A549 (cell line): ENCODE results near the gene ASIC2. TPM values are rescaled to one million over a fixed set of nuclear protein-coding genes. Genes with fewer than 3 reads are reported as not detected.

Source experiments
- ATAC-seq, 2 experiments: fragments of 200-7000 bp in 1 of 2; fragments of >200 bp in 1 of 2; cut with Nextera tagmentation in 1 of 2; cut with Tn5 transposase in 1 of 2; 3 replicates each; pipeline versions ENCODE4 v1.8.0 to v1.9.1; 2018 to 2020; ENCODE audit warnings: mild to moderate bottlenecking in 1 of 2, moderate library complexity in 1 of 2
- CTCF ChIA-PET: fragments of 300-600 bp; sonication (Branson Sonifier 250); formaldehyde crosslinking; extraction: SDS; loops from one replicate; lab custom pipeline; 2021; ENCODE audit warnings: antibody characterized with exemption, inconsistent platforms; lab: Yijun Ruan, JAX
- POLR2A ChIA-PET: fragments of 350-600 bp; formaldehyde crosslinking; extraction: SDS; loops from one replicate; lab custom pipeline; 2021; ENCODE audit warnings: antibody characterized with exemption, inconsistent platforms; lab: Yijun Ruan, JAX
- DNase-seq, 2 experiments: peaks; one replicate each; pipeline versions ENCODE4 v3.0.0 to v3.0.0-alpha.2; 2011 to 2016; ENCODE audit warnings: low read depth in 1 of 2, low spot score in 1 of 2
- FAIRE-seq: peaks from 2 replicates; lab custom pipeline; 2011; peaks lifted over from hg19 to GRCh38; lab: Jason Lieb, UNC
- H3K27ac ChIP-seq, 2 experiments: fragments of >200 bp; sonication (Bioruptor Twin); formaldehyde crosslinking; 3 replicates each; pipeline ENCODE4 v1.5.1; 2016 to 2017
- H3K4me1 ChIP-seq: fragments of >200 bp; sonication (Bioruptor Twin); formaldehyde crosslinking; 3 replicates; pipeline ENCODE4 v1.6.1; 2016
- H3K4me2 ChIP-seq: fragments of >200 bp; sonication (Bioruptor Twin); formaldehyde crosslinking; 3 replicates; pipeline ENCODE4 v1.6.1; 2016
- H3K4me3 ChIP-seq: fragments of >200 bp; sonication (Bioruptor Twin); formaldehyde crosslinking; 3 replicates; pipeline ENCODE4 v1.5.1; 2016
- H3K9me3 ChIP-seq: fragments of >200 bp; sonication (Bioruptor Twin); formaldehyde crosslinking; 3 replicates; pipeline ENCODE4 v1.6.1; 2016
- ATOH8 ChIP-seq: fragments of 250-450 bp; sonication (Bioruptor Pico); IDR thresholded peaks from 2 replicates; pipeline ENCODE4 v1.5.0; 2020; ENCODE audit warnings: low read depth, mild to moderate bottlenecking, moderate library complexity
- CBX2 ChIP-seq: fragments of 200-600 bp; sonication (generic); IDR thresholded peaks from 2 replicates; pipeline ENCODE4 v1.6.1; 2016; ENCODE audit warnings: low read depth, mild to moderate bottlenecking, borderline replicate concordance
- CEBPB ChIP-seq, 2 experiments: fragments of >200 bp in 1 of 2; sonication (Bioruptor Twin) in 1 of 2; formaldehyde crosslinking in 1 of 2; IDR thresholded peaks; 2 replicates each; pipeline ENCODE4 v1.6.1; 2012 to 2016
- CHD2 ChIP-seq: fragments of 150-350 bp; IDR thresholded peaks from 2 replicates; pipeline ENCODE4 v1.6.1; 2014; ENCODE audit warnings: low read length; ENCODE audit not compliant: partially characterized antibody
- CHD4 ChIP-seq: fragments of 200-600 bp; sonication (generic); IDR thresholded peaks from 2 replicates; pipeline ENCODE4 v1.6.1; 2016; ENCODE audit warnings: antibody characterized with exemption, mild to moderate bottlenecking, borderline replicate concordance
- E2F6 ChIP-seq: IDR thresholded peaks from 2 replicates; pipeline ENCODE4 v1.6.1; 2012; ENCODE audit warnings: low read depth, borderline replicate concordance
- EHF ChIP-seq: fragments of 250-450 bp; sonication (Bioruptor Pico); IDR thresholded peaks from 2 replicates; pipeline ENCODE4 v1.5.0; 2020; ENCODE audit warnings: mild to moderate bottlenecking
- EHMT2 ChIP-seq: fragments of 200-600 bp; sonication (generic); IDR thresholded peaks from 2 replicates; pipeline ENCODE4 v1.6.1; 2016; ENCODE audit warnings: antibody characterized with exemption, low read depth, mild to moderate bottlenecking, moderate library complexity
- ESRRA ChIP-seq: fragments of 150-350 bp; IDR thresholded peaks from 2 replicates; pipeline ENCODE4 v1.6.1; 2014; ENCODE audit warnings: mild to moderate bottlenecking, low read length, borderline replicate concordance
- FOXS1 ChIP-seq: fragments of 250-450 bp; sonication (Bioruptor Pico); IDR thresholded peaks from 2 replicates; pipeline ENCODE4 v1.5.0; 2020; ENCODE audit warnings: mild to moderate bottlenecking, moderate library complexity
- HOXB13 ChIP-seq: fragments of 250-450 bp; sonication (Bioruptor Pico); IDR thresholded peaks from 2 replicates; pipeline ENCODE4 v1.5.0; 2020; ENCODE audit warnings: low read depth, mild to moderate bottlenecking, moderate library complexity
- JUN ChIP-seq, 2 experiments: fragments of >200 bp; sonication (Bioruptor Twin); formaldehyde crosslinking; IDR thresholded peaks; 2 replicates in 1 of 2; 3 replicates in 1 of 2; pipeline ENCODE4 v1.6.1; 2016 to 2017
- JUNB ChIP-seq: fragments of >200 bp; sonication (Bioruptor Twin); formaldehyde crosslinking; IDR thresholded peaks from 2 replicates; pipeline ENCODE4 v1.6.1; 2016
- KDM5A ChIP-seq: fragments of 200-600 bp; sonication (generic); IDR thresholded peaks from 2 replicates; pipeline ENCODE4 v1.6.1; 2016; ENCODE audit warnings: antibody characterized with exemption, mild to moderate bottlenecking
- MAZ ChIP-seq: fragments of 150-350 bp; IDR thresholded peaks from 2 replicates; pipeline ENCODE4 v1.6.1; 2014; ENCODE audit warnings: antibody characterized with exemption, low read depth, low read length, borderline replicate concordance
- NPAS2 ChIP-seq: fragments of 250-450 bp; sonication (Bioruptor Pico); IDR thresholded peaks from 2 replicates; pipeline ENCODE4 v1.8.0; 2022; ENCODE audit warnings: mild to moderate bottlenecking, moderate library complexity, borderline replicate concordance
- NR3C1 ChIP-seq: fragments of >200 bp; sonication (Bioruptor Twin); formaldehyde crosslinking; IDR thresholded peaks from 3 replicates; pipeline ENCODE4 v1.6.1; 2017
- PBX3 ChIP-seq: IDR thresholded peaks from 2 replicates; pipeline ENCODE4 v1.6.1; 2012
- PHF8 ChIP-seq: fragments of 200-600 bp; sonication (generic); IDR thresholded peaks from 2 replicates; pipeline ENCODE4 v1.6.1; 2016; ENCODE audit warnings: low read depth, mild to moderate bottlenecking, antibody characterized with exemption, moderate library complexity, borderline replicate concordance
- POLR2A ChIP-seq: IDR thresholded peaks from 2 replicates; pipeline ENCODE4 v1.6.1; 2012; ENCODE audit warnings: mild to moderate bottlenecking, low read length
- POLR2AphosphoS2 ChIP-seq: conservative IDR thresholded peaks from 2 replicates; pipeline ENCODE4 v1.6.1; 2012; ENCODE audit warnings: low read length, improper control_type of control experiment, inconsistent platforms
- RAD21 ChIP-seq, 2 experiments: fragments of >200 bp in 1 of 2; sonication (Bioruptor Twin) in 1 of 2; formaldehyde crosslinking in 1 of 2; IDR thresholded peaks in 1 of 2; conservative IDR thresholded peaks in 1 of 2; 2 replicates in 1 of 2; 3 replicates in 1 of 2; pipeline ENCODE4 v1.6.1; 2012 to 2018; ENCODE audit warnings: inconsistent platforms in 1 of 2
- REST ChIP-seq: fragments of 200-600 bp; sonication (generic); IDR thresholded peaks from 2 replicates; pipeline ENCODE4 v1.6.1; 2016; ENCODE audit warnings: antibody characterized with exemption, mild to moderate bottlenecking, moderate library complexity
- RFX5 ChIP-seq: fragments of 450-650 bp; IDR thresholded peaks from 2 replicates; pipeline ENCODE4 v1.7.1; 2014; ENCODE audit warnings: antibody characterized with exemption, mild to moderate bottlenecking, moderate library complexity
- SREBF2 ChIP-seq: fragments of 450-650 bp; IDR thresholded peaks from 2 replicates; pipeline ENCODE4 v1.6.1; 2014; ENCODE audit warnings: mild to moderate bottlenecking, moderate library complexity
- TFCP2L1 ChIP-seq: fragments of 250-450 bp; sonication (Bioruptor Pico); IDR thresholded peaks from 2 replicates; pipeline ENCODE4 v1.5.0; 2021; ENCODE audit warnings: mild to moderate bottlenecking
- ZNF302 ChIP-seq: fragments of 250-450 bp; sonication (Bioruptor Pico); IDR thresholded peaks from 2 replicates; pipeline ENCODE4 v1.9.0; 2021; ENCODE audit warnings: inconsistent platforms, mild to moderate bottlenecking, moderate library complexity
- WGBS: methylation state at CpG from one replicate; pipeline ENCODE4 v1.1.6; 2017; ENCODE audit errors: missing lambda C conversion rate; 5-methylcytosine and 5-hydroxymethylcytosine counted together
- polyA plus RNA-seq, 4 experiments: library from polyadenylated mRNA; depleted of rRNA in 3 of 4; stranded (reverse); fragments of >200 nt; fragmentation: RNase III in 1 of 4; extraction: RNeasy Plus Mini Kit Qiagen cat#74134 plus additional on column Dnase treatment in 1 of 4; gene quantifications; 2 replicates in 3 of 4; 3 replicates in 1 of 4; pipeline ENCODE4 v1.2.3, GENCODE V29; 2011 to 2017

The ASIC2 gene
- polyA plus RNA-seq, 2 of the 4 experiments (the other 2 are of a cell fraction): 1.5 to 1.9 TPM

- ChIA-PET POLR2A (no interaction called here), CTCF (interaction anchor here (1.0 to 1.6 kb wide), 4 partner anchors 12 to 580 kb away, joined by 3 to 4 read pairs (median 4); no protein-coding TSS in a partner anchor)
- Histone ChIP-seq H3K27ac (no peak overlapping the region), H3K4me1 (no peaks in the 10 kb centered on the region), H3K4me2 (no peak overlapping the region), H3K4me3 (no peak overlapping the region), H3K9me3 (no peaks in the 10 kb centered on the region)
- ATAC-seq (no peak), FAIRE-seq (no peak), DNase-seq (no peak)
- WGBS: 62% methylated on average over 4 of the region's 4 CpGs
- TF ChIP-seq CHD2: no peak
- no peak for TF ChIP-seq FOXS1 (CRISPR knock-in tag)
- no peak for TF ChIP-seq JUN (IDR thresholded peaks at IDR 0.05)
- TF ChIP-seq JUNB: no peak
- TF ChIP-seq POLR2A: no peak
- TF ChIP-seq NR3C1: no peak
- no peak for TF ChIP-seq CHD4
- TF ChIP-seq EHMT2: no peak
These were observed 147.2 kb downstream of the ASIC2 start for GRCh38 chr17:33145941-33146340.

- no peak overlapping the region for H3K27ac ChIP-seq
- no peak for DNase-seq
- 37% methylated on average over 2 of the region's 2 CpGs for WGBS
- POLR2A ChIA-PET: no interaction called here
- CTCF ChIA-PET: interaction anchor here (1.0 to 1.3 kb wide), 3 partner anchors 30 to 581 kb away, joined by 3 to 4 read pairs (median 3); no protein-coding TSS in a partner anchor
- no peaks in the 10 kb centered on the region for H3K4me1 ChIP-seq
- H3K4me2 ChIP-seq: no peak overlapping the region
- TF ChIP-seq KDM5A: no peak
- TF ChIP-seq RAD21 (conservative IDR thresholded peaks at IDR 0.05 in 1 of 2, IDR thresholded peaks at IDR 0.05 in 1 of 2): peak; percentile 22 to 40; a peak in 1 of 5 replicates
- ATAC-seq: no peak; a peak in 1 of 6 replicates
- no peaks in the 10 kb centered on the region for H3K9me3 ChIP-seq
- H3K4me3 ChIP-seq: no peak overlapping the region
- FAIRE-seq: no peak
These were observed 148.3 kb downstream of the ASIC2 start for GRCh38 chr17:33144837-33145236.

- H3K9me3 ChIP-seq: no peaks in the 10 kb centered on the region
- peak; percentile 7 for FAIRE-seq
- H3K4me3 ChIP-seq: no peak overlapping the region
- H3K4me2 ChIP-seq: no peak overlapping the region
- H3K4me1 ChIP-seq: no peaks in the 10 kb centered on the region
- ChIA-PET CTCF (interaction anchor here (1.5 to 1.9 kb wide), 5 partner anchors 11 to 93 kb away, joined by 3 to 5 read pairs (median 5); no protein-coding TSS in a partner anchor), POLR2A (no interaction called here)
- peak in 1 of 2 experiments; percentile 46; a peak in 1 of 6 replicates for ATAC-seq
- 22% methylated on average over 3 of the region's 3 CpGs for WGBS
- no peak overlapping the region for H3K27ac ChIP-seq
- DNase-seq: peak in 1 of 2 experiments; percentile 38
- TF ChIP-seq ESRRA: no peak
- no peak for TF ChIP-seq JUN (IDR thresholded peaks at IDR 0.05)
- TF ChIP-seq ZNF302 (CRISPR knock-in tag): no peak
- no peak for TF ChIP-seq JUNB
- no peak for TF ChIP-seq E2F6
- TF ChIP-seq RFX5: no peak
- TF ChIP-seq ATOH8 (CRISPR knock-in tag): no peak
- TF ChIP-seq HOXB13: peak; percentile 55; the same call in 1 of the 2 replicates
- TF ChIP-seq CEBPB (IDR thresholded peaks at IDR 0.05): no peak
- no peak for TF ChIP-seq SREBF2
- TF ChIP-seq EHF (CRISPR knock-in tag): peak; percentile 78; the same call in 1 of the 2 replicates
- TF ChIP-seq PBX3: no peak
- TF ChIP-seq TFCP2L1 (CRISPR knock-in tag): no peak
- no peak for TF ChIP-seq CBX2
- no peak for TF ChIP-seq PHF8
- TF ChIP-seq NPAS2 (CRISPR knock-in tag): no peak
- TF ChIP-seq POLR2AphosphoS2: no peak
- no peak for TF ChIP-seq RAD21 (conservative IDR thresholded peaks at IDR 0.05 in 1 of 2, IDR thresholded peaks at IDR 0.05 in 1 of 2)
- no peak for TF ChIP-seq MAZ
- peak; percentile 97 for TF ChIP-seq REST
These were observed 150.3 kb downstream of the ASIC2 start for GRCh38 chr17:33142705-33143299.
